B cell (primary cell): ENCODE results near the gene SRPRB. TPM values are rescaled to one million over a fixed set of nuclear protein-coding genes. Genes with fewer than 3 reads are reported as not detected.

Experiments used
- ATAC-seq: fragments of 200-7000 bp; cut with Tn5 transposase; one replicate; pipeline ENCODE4 v1.10.0; 2021; ENCODE audit warnings: low read depth, mild to moderate bottlenecking, moderate number of reproducible peaks, moderate library complexity
- CTCF ChIA-PET: fragments of 350-600 bp; sonication (Branson Sonifier 250); formaldehyde crosslinking; loops from one replicate; lab custom pipeline; 2021; ENCODE audit warnings: antibody characterized with exemption, inconsistent platforms; lab: Charles Lee
- POLR2A ChIA-PET: fragments of 350-600 bp; sonication (Branson Sonifier 250); formaldehyde crosslinking; loops from one replicate; lab custom pipeline; 2021; ENCODE audit warnings: antibody characterized with exemption; lab: Charles Lee
- DNase-seq: peaks from one replicate; pipeline ENCODE4 v3.0.0; 2013
- H2AFZ ChIP-seq: 2 replicates; pipeline ENCODE4 v1.6.1; 2012; ENCODE audit warnings: mild to moderate bottlenecking, low read depth, low read length; ENCODE audit not compliant: insufficient read depth, poor library complexity, severe bottlenecking
- H3K27ac ChIP-seq, 2 donors: 1 replicate in 1 of 2; 2 replicates in 1 of 2; pipeline ENCODE4 v1.5.1; 2012 to 2013; ENCODE audit warnings: low read length in 2 of 2, mild to moderate bottlenecking in 2 of 2, moderate library complexity in 1 of 2
- H3K27me3 ChIP-seq, 4 experiments: fragments of 200-600 bp in 1 of 4; sonication (generic) in 1 of 4; replicated peaks in 1 of 4; 1 replicate in 2 of 4; 2 replicates in 2 of 4; pipeline versions ENCODE4 v1.6.1 to v1.7.0; 2013 to 2016; ENCODE audit warnings: low read length in 3 of 4, mild to moderate bottlenecking in 2 of 4, mixed read lengths in 1 of 4, moderate library complexity in 1 of 4; ENCODE audit not compliant: insufficient read depth in 4 of 4, control insufficient read depth in 3 of 4; ENCODE audit errors: control extremely low read depth in 1 of 4
- H3K36me3 ChIP-seq, 2 experiments: replicated peaks in 1 of 2; 1 replicate in 1 of 2; 2 replicates in 1 of 2; pipeline versions ENCODE4 v1.6.1 to v1.7.1; 2013; ENCODE audit warnings: low read length in 1 of 2; ENCODE audit not compliant: insufficient read depth in 2 of 2, control insufficient read depth in 1 of 2; ENCODE audit errors: control extremely low read depth in 1 of 2, extremely low read depth in 1 of 2
- H3K4me1 ChIP-seq, 2 donors: fragments of 200-600 bp in 1 of 2; sonication (generic) in 1 of 2; 1 replicate in 1 of 2; 2 replicates in 1 of 2; pipeline versions ENCODE4 v1.5.1 to v1.6.1; 2013 to 2017; ENCODE audit warnings: low read length in 2 of 2; ENCODE audit not compliant: control insufficient read depth in 2 of 2, insufficient read depth in 2 of 2
- H3K4me2 ChIP-seq: replicated peaks from 2 replicates; pipeline ENCODE3; 2012; ENCODE audit warnings: mild to moderate bottlenecking, low read depth, low read length; ENCODE audit not compliant: poor library complexity, severe bottlenecking
- H3K4me3 ChIP-seq, 5 experiments: fragments of 200-600 bp in 1 of 5; sonication (generic) in 1 of 5; 1 replicate in 3 of 5; 2 replicates in 2 of 5; pipeline versions ENCODE4 v1.5.1 to v1.7.0; 2011 to 2016; ENCODE audit warnings: low read length in 4 of 5, mild to moderate bottlenecking in 4 of 5, low read depth in 2 of 5, control low read depth in 1 of 5, moderate library complexity in 1 of 5; ENCODE audit not compliant: insufficient read depth in 1 of 5; ENCODE audit errors: control extremely low read depth in 1 of 5, extremely low read depth in 1 of 5
- H3K79me2 ChIP-seq: fragments of 200-600 bp; sonication (generic); one replicate; pipeline ENCODE4 v1.6.0; 2016; ENCODE audit warnings: low read length; ENCODE audit not compliant: control insufficient read depth, insufficient read depth
- H3K9ac ChIP-seq: fragments of 200-600 bp; sonication (generic); 2 replicates; pipeline ENCODE4 v1.6.1; 2017; ENCODE audit warnings: mild to moderate bottlenecking, low read length, moderate library complexity
- H3K9me3 ChIP-seq, 3 donors: one replicate each; pipeline versions ENCODE4 v1.6.1 to v1.7.1; 2013; ENCODE audit warnings: low read length in 2 of 3; ENCODE audit not compliant: control insufficient read depth in 2 of 3, insufficient read depth in 1 of 3; ENCODE audit errors: control extremely low read depth in 1 of 3
- H4K20me1 ChIP-seq: 2 replicates; pipeline ENCODE4 v1.6.0; 2012; ENCODE audit warnings: mild to moderate bottlenecking, low read length; ENCODE audit not compliant: insufficient read depth, control insufficient read depth, poor library complexity, severe bottlenecking
- H3K27ac Mint-ChIP-seq: one replicate; pipeline ENCODE4 v1.8.0; 2021; ENCODE audit warnings: mixed read lengths
- H3K27me3 Mint-ChIP-seq: one replicate; pipeline ENCODE4 v1.8.0; 2021; ENCODE audit warnings: mixed read lengths
- H3K4me1 Mint-ChIP-seq: one replicate; pipeline ENCODE4 v1.8.0; 2021; ENCODE audit warnings: mixed read lengths
- H3K4me3 Mint-ChIP-seq: one replicate; pipeline ENCODE4 v1.8.0; 2021; ENCODE audit warnings: mixed read lengths
- H3K9me3 Mint-ChIP-seq: one replicate; pipeline ENCODE4 v1.8.0; 2022; ENCODE audit warnings: mixed read lengths; ENCODE audit not compliant: insufficient read depth
- EZH2 ChIP-seq: IDR thresholded peaks from 2 replicates; pipeline ENCODE4 v1.6.1; 2012; ENCODE audit warnings: borderline replicate concordance, low read depth, mild to moderate bottlenecking, moderate library complexity, low read length; ENCODE audit not compliant: insufficient read depth, poor library complexity, severe bottlenecking
- WGBS: methylation state at CpG from one replicate; pipeline ENCODE4 v1.1.5; 2013; ENCODE audit warnings: missing lambda C conversion rate; ENCODE audit not compliant: insufficient coverage; 5-methylcytosine and 5-hydroxymethylcytosine counted together
- intact Hi-C: fragments of 100-400 bp; cut with micrococcal nuclease; formaldehyde crosslinking; loops from one replicate; pipeline ENCODE4 v1.10.0; 2022
- polyA plus RNA-seq: library from polyadenylated mRNA; depleted of rRNA; stranded (reverse); fragments of >200 nt; gene quantifications from 2 replicates; pipeline ENCODE4 v1.2.3, GENCODE V29; 2012
- total RNA-seq, 2 donors: library from RNA; stranded (reverse); fragments of 120-200 nt in 1 of 2; gene quantifications; 1 replicate in 1 of 2; 2 replicates in 1 of 2; pipeline versions ENCODE4 v1.2.3 to v1.2.4, GENCODE V29; 2013 to 2022
- TF ChIP-seq, protein P1 (sequence below): fragments of 200-600 bp; IDR thresholded peaks from one replicate; pipeline ENCODE4 v1.8.0; 2022; ENCODE audit warnings: antibody characterized with exemption, mild to moderate bottlenecking

Gene SRPRB
- total and polyA plus RNA-seq, 2 donors (not counting 1 experiment from before 2014, with no cell fraction given) = 10.1 to 28.8 TPM

DNA sequence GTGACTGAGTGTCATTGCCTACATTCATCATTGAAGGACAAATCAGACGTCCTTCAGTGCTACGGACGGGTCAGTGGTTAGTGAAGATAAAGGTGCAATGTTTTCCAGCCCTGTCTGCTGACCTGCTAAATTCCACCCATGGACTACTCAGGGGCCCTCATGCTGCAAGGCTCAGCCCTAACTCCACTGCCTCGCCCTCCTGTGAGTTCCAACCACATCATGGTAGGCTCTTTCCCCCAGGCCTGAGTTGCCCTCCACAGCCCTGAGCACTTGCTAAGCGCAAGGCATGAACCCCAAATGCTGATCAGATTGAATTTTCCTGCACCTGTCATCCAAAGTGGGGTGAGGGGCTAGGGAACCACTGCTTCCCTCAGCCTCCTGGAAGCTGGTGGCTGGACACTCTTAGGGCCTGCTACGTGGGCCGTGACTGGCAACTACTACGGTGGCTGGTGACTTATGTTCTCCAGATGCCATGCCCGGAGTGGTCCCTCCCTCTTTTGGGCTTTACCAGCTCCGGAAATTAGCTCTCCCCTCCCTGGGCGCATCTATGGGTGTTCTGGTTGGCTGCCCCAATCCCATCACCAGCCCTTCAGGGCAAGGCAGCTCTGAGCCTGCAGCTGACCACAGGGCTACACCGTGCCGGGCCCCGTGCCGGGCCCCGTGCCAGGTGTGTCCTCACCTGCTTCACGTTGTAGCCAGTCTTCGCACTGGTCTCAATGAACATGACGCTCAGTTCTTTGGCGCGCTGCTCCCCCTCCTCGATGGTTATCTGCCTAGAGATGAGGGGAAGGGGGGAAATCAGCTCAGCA is 32.1 kb downstream of the SRPRB start:
- no peak for DNase-seq

DNA sequence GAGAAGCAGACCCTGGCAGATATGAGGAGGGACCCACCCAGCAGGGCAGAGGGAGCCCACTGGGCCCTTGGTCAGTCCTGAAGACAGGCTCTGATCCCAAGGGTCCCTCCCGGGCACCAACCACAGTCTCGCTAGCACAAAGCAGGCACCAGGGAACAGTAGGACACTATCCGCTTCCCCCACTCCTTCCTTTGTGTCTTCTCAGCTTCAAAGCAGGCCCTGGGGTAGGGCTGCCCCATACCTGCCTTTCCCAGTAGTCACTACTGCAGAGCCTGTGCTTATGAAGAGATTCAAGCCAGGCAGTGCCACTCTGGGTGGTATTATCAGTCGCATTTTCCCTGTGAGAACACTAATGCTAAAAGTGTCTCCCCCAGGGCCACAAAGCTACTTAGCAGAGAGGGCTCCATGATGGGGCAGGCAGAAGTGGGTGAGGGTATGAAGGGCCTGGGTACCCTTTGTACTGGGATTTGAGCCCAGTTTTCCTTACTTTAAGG is 32.7 kb downstream of the SRPRB start:
- Histone ChIP-seq H3K27ac (no peak overlapping the region), H3K9ac (no peak overlapping the region), H3K27me3 (no peaks in the 10 kb centered on the region), H3K4me3 (no peak overlapping the region), H3K36me3 (no peaks in the 10 kb centered on the region), H2AFZ (no peak overlapping the region), H4K20me1 (no peaks in the 10 kb centered on the region), H3K4me1 (no peaks in the 10 kb centered on the region), H3K4me2 (no peak overlapping the region), H3K79me2 (no peaks in the 10 kb centered on the region), H3K9me3 (no peaks in the 10 kb centered on the region)
- H3K27me3 Mint-ChIP-seq = peaks cover 3% of the 10 kb centered on the region
- TF ChIP-seq, protein P1, sequence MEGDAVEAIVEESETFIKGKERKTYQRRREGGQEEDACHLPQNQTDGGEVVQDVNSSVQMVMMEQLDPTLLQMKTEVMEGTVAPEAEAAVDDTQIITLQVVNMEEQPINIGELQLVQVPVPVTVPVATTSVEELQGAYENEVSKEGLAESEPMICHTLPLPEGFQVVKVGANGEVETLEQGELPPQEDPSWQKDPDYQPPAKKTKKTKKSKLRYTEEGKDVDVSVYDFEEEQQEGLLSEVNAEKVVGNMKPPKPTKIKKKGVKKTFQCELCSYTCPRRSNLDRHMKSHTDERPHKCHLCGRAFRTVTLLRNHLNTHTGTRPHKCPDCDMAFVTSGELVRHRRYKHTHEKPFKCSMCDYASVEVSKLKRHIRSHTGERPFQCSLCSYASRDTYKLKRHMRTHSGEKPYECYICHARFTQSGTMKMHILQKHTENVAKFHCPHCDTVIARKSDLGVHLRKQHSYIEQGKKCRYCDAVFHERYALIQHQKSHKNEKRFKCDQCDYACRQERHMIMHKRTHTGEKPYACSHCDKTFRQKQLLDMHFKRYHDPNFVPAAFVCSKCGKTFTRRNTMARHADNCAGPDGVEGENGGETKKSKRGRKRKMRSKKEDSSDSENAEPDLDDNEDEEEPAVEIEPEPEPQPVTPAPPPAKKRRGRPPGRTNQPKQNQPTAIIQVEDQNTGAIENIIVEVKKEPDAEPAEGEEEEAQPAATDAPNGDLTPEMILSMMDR = no peak
- TF ChIP-seq EZH2 = no peak
- intact Hi-C loops = no loop called here
- ChIA-PET CTCF (no interaction called here), POLR2A (no interaction called here)
- no peaks in the 10 kb centered on the region for H3K9me3 Mint-ChIP-seq
- no peaks in the 10 kb centered on the region for H3K4me1 Mint-ChIP-seq
- ATAC-seq = no peak
- no peak overlapping the region for H3K27ac Mint-ChIP-seq
- 98% methylated on average over 4 of the region's 4 CpGs for WGBS
- DNase-seq = no peak
- no peak overlapping the region for H3K4me3 Mint-ChIP-seq

More for the DNA sequence above, 32.1 kb downstream of the SRPRB start:
- no peaks in the 10 kb centered on the region for H3K4me1 Mint-ChIP-seq
- Histone ChIP-seq H3K4me3 (no peak overlapping the region), H3K9me3 (no peaks in the 10 kb centered on the region), H3K4me1 (no peaks in the 10 kb centered on the region), H2AFZ (no peak overlapping the region), H3K27me3 (no peaks in the 10 kb centered on the region), H3K36me3 (no peaks in the 10 kb centered on the region), H4K20me1 (no peaks in the 10 kb centered on the region), H3K4me2 (no peak overlapping the region), H3K27ac (no peak overlapping the region), H3K79me2 (no peaks in the 10 kb centered on the region), H3K9ac (no peak overlapping the region)
- no peak for ATAC-seq
- intact Hi-C loops = no loop called here
- H3K27ac Mint-ChIP-seq = no peak overlapping the region
- TF ChIP-seq EZH2 = no peak
- TF ChIP-seq, protein P1 = no peak
- POLR2A ChIA-PET = no interaction called here
- no peaks in the 10 kb centered on the region for H3K9me3 Mint-ChIP-seq
- CTCF ChIA-PET = no interaction called here
- 92% methylated on average over 19 of the region's 22 CpGs for WGBS
- no peak overlapping the region for H3K4me3 Mint-ChIP-seq
- H3K27me3 Mint-ChIP-seq = peaks cover 3% of the 10 kb centered on the region
